Astrocyte of the spinal cord (primary cell): ENCODE data around the gene ARF1.

Experiments
- DNase-seq: peaks from one replicate; pipeline ENCODE4 v3.0.0; 2011; ENCODE audit warnings: low read depth, low spot score
- H3K4me3 ChIP-seq: 2 replicates; pipeline ENCODE4 v1.5.1; 2011; ENCODE audit warnings: low read depth, mild to moderate bottlenecking, low read length, moderate library complexity
- in situ Hi-C: cut with HindIII; loops from 2 replicates; pipeline ENCODE4 v1.10.0; 2017; ENCODE audit warnings: low sequenced_read_pairs
- TF ChIP-seq, protein P1 (sequence below): IDR thresholded peaks from 2 replicates; pipeline ENCODE4 v1.5.1; 2012; ENCODE audit warnings: low read depth, mild to moderate bottlenecking, low read length, inconsistent platforms

The ARF1 gene

GRCh38 chr1:228147768-228148167 is 65.3 kb downstream of the ARF1 start:
- in situ Hi-C loops = no loop called here
- no peak overlapping the region for H3K4me3 ChIP-seq
- TF ChIP-seq, protein P1, sequence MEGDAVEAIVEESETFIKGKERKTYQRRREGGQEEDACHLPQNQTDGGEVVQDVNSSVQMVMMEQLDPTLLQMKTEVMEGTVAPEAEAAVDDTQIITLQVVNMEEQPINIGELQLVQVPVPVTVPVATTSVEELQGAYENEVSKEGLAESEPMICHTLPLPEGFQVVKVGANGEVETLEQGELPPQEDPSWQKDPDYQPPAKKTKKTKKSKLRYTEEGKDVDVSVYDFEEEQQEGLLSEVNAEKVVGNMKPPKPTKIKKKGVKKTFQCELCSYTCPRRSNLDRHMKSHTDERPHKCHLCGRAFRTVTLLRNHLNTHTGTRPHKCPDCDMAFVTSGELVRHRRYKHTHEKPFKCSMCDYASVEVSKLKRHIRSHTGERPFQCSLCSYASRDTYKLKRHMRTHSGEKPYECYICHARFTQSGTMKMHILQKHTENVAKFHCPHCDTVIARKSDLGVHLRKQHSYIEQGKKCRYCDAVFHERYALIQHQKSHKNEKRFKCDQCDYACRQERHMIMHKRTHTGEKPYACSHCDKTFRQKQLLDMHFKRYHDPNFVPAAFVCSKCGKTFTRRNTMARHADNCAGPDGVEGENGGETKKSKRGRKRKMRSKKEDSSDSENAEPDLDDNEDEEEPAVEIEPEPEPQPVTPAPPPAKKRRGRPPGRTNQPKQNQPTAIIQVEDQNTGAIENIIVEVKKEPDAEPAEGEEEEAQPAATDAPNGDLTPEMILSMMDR = no peak
- no peak for DNase-seq

DNA sequence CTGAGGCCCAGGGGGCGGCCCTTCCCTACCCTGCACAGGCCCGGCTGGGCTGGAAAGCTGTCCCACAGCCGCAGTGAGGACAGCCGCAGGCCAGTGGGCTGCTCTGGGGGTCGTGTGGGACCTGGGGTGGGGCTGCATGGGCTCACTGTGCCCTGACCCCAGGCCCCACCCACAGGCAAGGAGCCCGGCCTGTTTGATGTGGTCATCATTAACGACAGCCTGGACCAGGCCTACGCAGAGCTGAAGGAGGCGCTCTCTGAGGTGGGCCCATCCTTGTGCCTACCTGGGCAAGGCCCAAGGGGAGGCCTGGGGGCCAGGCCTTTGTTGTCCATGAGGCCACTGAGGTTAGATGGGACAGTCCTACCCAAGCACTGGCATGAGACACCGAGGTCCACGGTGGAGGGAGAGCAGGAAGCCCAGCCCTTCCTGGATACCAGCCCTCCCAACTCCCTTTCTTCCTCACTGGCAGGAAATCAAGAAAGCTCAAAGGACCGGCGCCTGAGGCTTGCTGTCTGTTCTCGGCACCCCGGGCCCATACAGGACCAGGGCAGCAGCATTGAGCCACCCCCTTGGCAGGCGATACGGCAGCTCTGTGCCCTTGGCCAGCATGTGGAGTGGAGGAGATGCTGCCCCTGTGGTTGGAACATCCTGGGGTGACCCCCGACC is 65.8 kb downstream of the ARF1 start:
- H3K4me3 ChIP-seq = no peak overlapping the region
- no peak for DNase-seq
- TF ChIP-seq, protein P1 = no peak
- in situ Hi-C loops = no loop called here
